CD14-positive monocyte (primary cell): ENCODE data around the gene PPP2R2D. TPM values are rescaled to one million over a fixed set of nuclear protein-coding genes. Genes with fewer than 3 reads are reported as not detected.
A peak's percentile ranks its signal among the peaks of the same experiment; 100 is the strongest.

Source experiments
- DNase-seq, 3 donors: peaks; one replicate each; pipeline ENCODE4 v3.0.0-alpha.2; 2011 to 2022
- H2AFZ ChIP-seq: 2 replicates; pipeline ENCODE4 v1.6.0; 2012; ENCODE audit warnings: mild to moderate bottlenecking, low read depth, low read length, inconsistent platforms; ENCODE audit not compliant: insufficient read depth, poor library complexity, severe bottlenecking
- H3K27ac ChIP-seq, 2 donors: 1 replicate in 1 of 2; 2 replicates in 1 of 2; pipeline ENCODE4 v1.5.1; 2012 to 2013; ENCODE audit warnings: low read length in 2 of 2, control low read depth in 1 of 2, inconsistent platforms in 1 of 2, low read depth in 1 of 2, mild to moderate bottlenecking in 1 of 2
- H3K27me3 ChIP-seq, 2 donors: one replicate each; pipeline versions ENCODE4 v1.6.0 to v1.6.1; 2011 to 2013; ENCODE audit warnings: low read length in 2 of 2; ENCODE audit not compliant: control insufficient read depth in 2 of 2, insufficient read depth in 2 of 2
- H3K36me3 ChIP-seq, 2 donors: replicated peaks in 1 of 2; 1 replicate in 1 of 2; 2 replicates in 1 of 2; pipeline versions ENCODE4 v1.5.1 to v1.6.1; 2012 to 2013; ENCODE audit warnings: low read length in 2 of 2, control low read depth in 1 of 2, inconsistent platforms in 1 of 2, mild to moderate bottlenecking in 1 of 2; ENCODE audit not compliant: insufficient read depth in 2 of 2, control insufficient read depth in 1 of 2
- H3K4me1 ChIP-seq, 2 donors: 1 replicate in 1 of 2; 2 replicates in 1 of 2; pipeline versions ENCODE4 v1.5.1 to v1.6.1; 2012 to 2013; ENCODE audit warnings: low read length in 2 of 2, control low read depth in 1 of 2, inconsistent platforms in 1 of 2, mild to moderate bottlenecking in 1 of 2, moderate library complexity in 1 of 2; ENCODE audit not compliant: insufficient read depth in 2 of 2, control insufficient read depth in 1 of 2
- H3K4me2 ChIP-seq: replicated peaks from 2 replicates; pipeline ENCODE3; 2012; ENCODE audit warnings: low read length, moderate library complexity, mild to moderate bottlenecking; ENCODE audit not compliant: poor library complexity, severe bottlenecking; ENCODE audit errors: extremely low read depth
- H3K4me3 ChIP-seq, 3 experiments: fragments of 200-600 bp in 1 of 3; sonication (generic) in 1 of 3; replicated peaks in 1 of 3; 1 replicate in 2 of 3; 2 replicates in 1 of 3; pipeline ENCODE4 v1.5.1; 2011 to 2013; ENCODE audit warnings: low read length in 3 of 3, mild to moderate bottlenecking in 3 of 3, control low read depth in 2 of 3, low read depth in 2 of 3, inconsistent platforms in 1 of 3, moderate library complexity in 1 of 3
- H3K79me2 ChIP-seq: 2 replicates; pipeline ENCODE4 v1.6.0; 2012; ENCODE audit warnings: mild to moderate bottlenecking, control low read depth, inconsistent platforms, low read length, moderate library complexity; ENCODE audit not compliant: insufficient read depth
- H3K9ac ChIP-seq: 2 replicates; pipeline ENCODE4 v1.6.0; 2017; ENCODE audit warnings: low read length, mild to moderate bottlenecking; ENCODE audit not compliant: insufficient read depth, poor library complexity, severe bottlenecking
- H3K9me3 ChIP-seq, 2 donors: replicated peaks in 1 of 2; 1 replicate in 1 of 2; 2 replicates in 1 of 2; pipeline versions ENCODE4 v1.5.1 to v1.6.1; 2012 to 2013; ENCODE audit warnings: low read length in 2 of 2, control low read depth in 1 of 2; ENCODE audit not compliant: control insufficient read depth in 1 of 2, insufficient read depth in 1 of 2
- H4K20me1 ChIP-seq: 2 replicates; pipeline ENCODE4 v1.6.0; 2012; ENCODE audit warnings: mild to moderate bottlenecking, low read length, control low read depth, moderate library complexity; ENCODE audit not compliant: insufficient read depth
- H3K27ac Mint-ChIP-seq, 7 donors: one replicate each; pipeline ENCODE4 v1.8.0; 2020; ENCODE audit warnings: mild to moderate bottlenecking in 7 of 7, mixed read lengths in 7 of 7, moderate library complexity in 6 of 7, inconsistent platforms in 2 of 7
- H3K27me3 Mint-ChIP-seq, 3 donors: one replicate each; pipeline ENCODE4 v1.8.0; 2021 to 2022; ENCODE audit warnings: low read depth in 3 of 3, mild to moderate bottlenecking in 3 of 3, mixed read lengths in 3 of 3, moderate library complexity in 3 of 3, inconsistent platforms in 1 of 3
- H3K36me3 Mint-ChIP-seq, 2 donors: one replicate each; pipeline ENCODE4 v1.8.0; 2020; ENCODE audit warnings: mixed read lengths in 2 of 2, inconsistent platforms in 1 of 2, mild to moderate bottlenecking in 1 of 2
- H3K4me1 Mint-ChIP-seq: one replicate; pipeline ENCODE4 v1.8.0; 2020; ENCODE audit warnings: mild to moderate bottlenecking, mixed read lengths
- H3K4me3 Mint-ChIP-seq, 2 donors: one replicate each; pipeline ENCODE4 v1.8.0; 2020; ENCODE audit warnings: mild to moderate bottlenecking in 2 of 2, mixed read lengths in 2 of 2, moderate library complexity in 1 of 2
- H3K9me3 Mint-ChIP-seq, 7 donors: one replicate each; pipeline ENCODE4 v1.8.0; 2020 to 2022; ENCODE audit warnings: mixed read lengths in 7 of 7, mild to moderate bottlenecking in 6 of 7, moderate library complexity in 6 of 7, inconsistent platforms in 2 of 7
- CTCF ChIP-seq: fragments of 200-600 bp; IDR thresholded peaks from one replicate; pipeline ENCODE4 v1.8.0; 2022; ENCODE audit warnings: antibody characterized with exemption, mild to moderate bottlenecking
- whole genome bisulfite sequencing: methylation state at CpG from one replicate; pipeline ENCODE4 v1.1.5; 2013; ENCODE audit warnings: missing lambda C conversion rate; ENCODE audit not compliant: insufficient coverage; 5-methylcytosine and 5-hydroxymethylcytosine counted together
- intact Hi-C, 2 donors: fragments of 100-400 bp; cut with micrococcal nuclease; formaldehyde crosslinking; loops; one replicate each; pipeline versions ENCODE4 v1.15.0 to v1.15.1; 2023
- polyA plus RNA-seq, 3 donors: library from polyadenylated mRNA; depleted of rRNA in 1 of 3; unstranded in 2 of 3; stranded (reverse) in 1 of 3; fragments of 300-500 nt in 2 of 3; fragments of >200 nt in 1 of 3; fragmentation: Illumina TruSeq in 2 of 3; gene quantifications; 1 replicate in 2 of 3; 2 replicates in 1 of 3; pipeline ENCODE4 v1.2.3, GENCODE V29; 2012 to 2021

PPP2R2D gene
- polyA plus RNA-seq, 3 donors = 12.8 to 23.5 (median 12.9) TPM

- no peak for DNase-seq
- 94% methylated on average over 20 of the region's 23 CpGs for WGBS
- H3K9ac ChIP-seq = no peak overlapping the region
- H3K9me3 ChIP-seq = peaks cover 5% of the 10 kb centered on the region in 2 donors
- H3K4me1 Mint-ChIP-seq = peaks cover 38% of the 10 kb centered on the region
- H3K27me3 ChIP-seq = no peaks in the 10 kb centered on the region
- no peak overlapping the region for H3K4me2 ChIP-seq
- H3K36me3 Mint-ChIP-seq = peaks cover 23 to 32% of the 10 kb centered on the region in 2 donors
- H2AFZ ChIP-seq = no peak overlapping the region
- peaks cover 97% of the 10 kb centered on the region for H3K79me2 ChIP-seq
- peaks cover 5 to 22% of the 10 kb centered on the region in 2 donors for H3K4me1 ChIP-seq
- H3K27ac ChIP-seq = peak overlapping the region in 1 of 2 donors; percentile 35
- no peak overlapping the region for H3K4me3 ChIP-seq
- intact Hi-C loops = no loop called here
- H3K9me3 Mint-ChIP-seq = peaks cover 0 to 12% (median 4%) of the 10 kb centered on the region in 7 donors
- TF ChIP-seq CTCF = no peak
- H3K27me3 Mint-ChIP-seq = no peaks in the 10 kb centered on the region
- H3K27ac Mint-ChIP-seq = peak overlapping the region in 2 of 7 donors; percentile 4 to 75
- peak overlapping the region in 1 of 2 donors; percentile 41 for H3K4me3 Mint-ChIP-seq
- peaks cover 6 to 25% of the 10 kb centered on the region in 2 donors for H3K36me3 ChIP-seq
- H4K20me1 ChIP-seq = peaks cover 100% of the 10 kb centered on the region
Measured at GRCh38 chr10:131929122-131929845, 28.5 kb downstream of the PPP2R2D start.

- no peak overlapping the region for H3K4me2 ChIP-seq
- H3K27ac ChIP-seq = no peak overlapping the region
- H3K9ac ChIP-seq = no peak overlapping the region
- H3K9me3 ChIP-seq = peaks cover 3 to 5% of the 10 kb centered on the region in 2 donors
- H3K79me2 ChIP-seq = peaks cover 97% of the 10 kb centered on the region
- 92% methylated on average over 4 of the region's 4 CpGs for WGBS
- peaks cover 10 to 34% of the 10 kb centered on the region in 2 donors for H3K36me3 ChIP-seq
- peak overlapping the region in 1 of 7 donors; percentile 11 for H3K27ac Mint-ChIP-seq
- peaks cover 100% of the 10 kb centered on the region for H4K20me1 ChIP-seq
- H3K36me3 Mint-ChIP-seq = peaks cover 29 to 41% of the 10 kb centered on the region in 2 donors
- peaks cover 31% of the 10 kb centered on the region for H3K4me1 Mint-ChIP-seq
- no peak for TF ChIP-seq CTCF
- peaks cover 0 to 8% (median 3%) of the 10 kb centered on the region in 7 donors for H3K9me3 Mint-ChIP-seq
- H3K4me1 ChIP-seq = peaks cover 5 to 13% of the 10 kb centered on the region in 2 donors
- H3K4me3 ChIP-seq = no peak overlapping the region
- H3K4me3 Mint-ChIP-seq = no peak overlapping the region
- intact Hi-C loops = no loop called here
- DNase-seq = no peak
- no peak overlapping the region for H2AFZ ChIP-seq
- H3K27me3 Mint-ChIP-seq = no peaks in the 10 kb centered on the region
- H3K27me3 ChIP-seq = no peaks in the 10 kb centered on the region
Measured at GRCh38 chr10:131930150-131930549, 29.3 kb downstream of the PPP2R2D start.
